Heart left ventricle (tissue), 13 donors: ENCODE measurements around the gene GALK1.

ENCODE experiments used
- POLR2A ChIP-seq, 2 donors: fragments of 450-650 bp; IDR thresholded peaks; one replicate each; pipeline ENCODE4 v1.6.1; 2017; ENCODE audit warnings: antibody characterized with exemption in 2 of 2, mild to moderate bottlenecking in 2 of 2, moderate library complexity in 2 of 2
- TF ChIP-seq, protein P1 (sequence below), 12 donors: fragments of 200-600 bp; sonication (generic) in 4 of 12; IDR thresholded peaks; one replicate each; pipeline versions ENCODE4 v1.5.0 to v1.8.0; 2018 to 2022; ENCODE audit warnings: antibody characterized with exemption in 12 of 12, mild to moderate bottlenecking in 5 of 12
- donor health status: ischemic (EF 13 %, LVEDD 7.1; RV severe dilation, severe dysfunction).
- donor health status: DM: no; HTN: yes; CAD: no.
- donor health status: DM: no; HTN: no; CAD: no.
- donor health status: ischemic (EF 25% LVEDD 6.9; RV normal size, moderate dysfunction).
- donor health status: ischemic (EF 25% LVEDD 5.7; RV mildly dilated, moderate dysfunction).
- donor health status: ischemic (EF 35%, LVEDD 5.7; RV mildly dilated, moderate dysfunction).
- donor health status: nonischemic (EF 11% LVEDD 7.7; RV severe dilation, severe dysfunction).
- donor health status: DM: yes; HTN: yes; CAD: no.
- donor health status: PGD.
- donor health status: ischemic (EF 29% LVEDD 5.4; RV normal size, mild dysfunction).
- donor health status: nonischemic (EF 23%, LVEDD 6.1; RV moderate dilation, normal function).

GRCh38 chr17:75719732-75720131 lies 45.3 kb downstream of the GALK1 start:
- TF ChIP-seq, protein P1, sequence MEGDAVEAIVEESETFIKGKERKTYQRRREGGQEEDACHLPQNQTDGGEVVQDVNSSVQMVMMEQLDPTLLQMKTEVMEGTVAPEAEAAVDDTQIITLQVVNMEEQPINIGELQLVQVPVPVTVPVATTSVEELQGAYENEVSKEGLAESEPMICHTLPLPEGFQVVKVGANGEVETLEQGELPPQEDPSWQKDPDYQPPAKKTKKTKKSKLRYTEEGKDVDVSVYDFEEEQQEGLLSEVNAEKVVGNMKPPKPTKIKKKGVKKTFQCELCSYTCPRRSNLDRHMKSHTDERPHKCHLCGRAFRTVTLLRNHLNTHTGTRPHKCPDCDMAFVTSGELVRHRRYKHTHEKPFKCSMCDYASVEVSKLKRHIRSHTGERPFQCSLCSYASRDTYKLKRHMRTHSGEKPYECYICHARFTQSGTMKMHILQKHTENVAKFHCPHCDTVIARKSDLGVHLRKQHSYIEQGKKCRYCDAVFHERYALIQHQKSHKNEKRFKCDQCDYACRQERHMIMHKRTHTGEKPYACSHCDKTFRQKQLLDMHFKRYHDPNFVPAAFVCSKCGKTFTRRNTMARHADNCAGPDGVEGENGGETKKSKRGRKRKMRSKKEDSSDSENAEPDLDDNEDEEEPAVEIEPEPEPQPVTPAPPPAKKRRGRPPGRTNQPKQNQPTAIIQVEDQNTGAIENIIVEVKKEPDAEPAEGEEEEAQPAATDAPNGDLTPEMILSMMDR (IDR thresholded peaks at IDR 0.05) = no peak
- no peak for TF ChIP-seq POLR2A (IDR thresholded peaks at IDR 0.05)
